ENCODE results near the gene NEK8. TPM values are rescaled to one million over a fixed set of nuclear protein-coding genes. Genes with fewer than 3 reads are reported as not detected.

Gene NEK8
- total RNA-seq, 2 donors from 2014 or later, result 5.1 to 13.2 TPM

GRCh38 chr17:28716740-28717577, 11.6 kb upstream of the NEK8 start:
- no peak for TF ChIP-seq CTCF (IDR thresholded peaks at IDR 0.05)
- no peak for TF ChIP-seq POLR2AphosphoS5 (IDR thresholded peaks at IDR 0.05)
- no peak for TF ChIP-seq POLR2A (IDR thresholded peaks at IDR 0.05)
- 4% methylated on average over 31 of the region's 63 CpGs for WGBS
- Histone ChIP-seq H3K36me3 (peaks cover 0 to 10% of the 10 kb centered on the region in 2 donors), H3K9me3 (no peaks in the 10 kb centered on the region), H3K27me3 (replicated peaks; ENCODE audit: insufficient read depth) (no peaks in the 10 kb centered on the region), H3K4me1 (replicated peaks) (peaks cover 18% of the 10 kb centered on the region), H3K27ac (peak overlapping the region; percentile 83 to 87), H3K4me3 (peak overlapping the region; percentile 42 to 43)
- intact Hi-C loops (cut with DNase I), result no loop called here
- DNase-seq (ENCODE audit: low spot score), result no peak

GRCh38 chr17:28717578-28718332, 10.8 kb upstream of the NEK8 start, which contains the start of gene RAB34:
Gene RAB34 (minus strand): TSS chr17:28717868. CDS start chr17:28717266, 602 bp downstream.
- Histone ChIP-seq H3K4me1 (replicated peaks) (peaks cover 26% of the 10 kb centered on the region), H3K27ac (peak within 1 kb of the TSS; percentile 83 to 87), H3K27me3 (replicated peaks; ENCODE audit: insufficient read depth) (no peaks in the 10 kb centered on the region), H3K36me3 (peaks cover 3 to 10% of the 10 kb centered on the region in 2 donors), H3K9me3 (no peaks in the 10 kb centered on the region), H3K4me3 (peak within 1 kb of the TSS; percentile 42 to 43)
- intact Hi-C loops (cut with DNase I), result no loop called here
- peak; percentile 51 for TF ChIP-seq POLR2AphosphoS5 (IDR thresholded peaks at IDR 0.05)
- TF ChIP-seq POLR2A (IDR thresholded peaks at IDR 0.05), result peak; percentile 58
- peak in 2 of 4 experiments; percentile 32 to 40 for TF ChIP-seq CTCF (IDR thresholded peaks at IDR 0.05)
- DNase-seq (ENCODE audit: low spot score), result peak; percentile 67
- WGBS, result 1% methylated on average over 34 of the region's 60 CpGs

GRCh38 chr17:28718333-28719020, 10.1 kb upstream of the NEK8 start:
- Histone ChIP-seq H3K4me1 (replicated peaks) (peaks cover 30% of the 10 kb centered on the region), H3K9me3 (no peaks in the 10 kb centered on the region), H3K4me3 (peak overlapping the region; percentile 42 to 43), H3K27me3 (replicated peaks; ENCODE audit: insufficient read depth) (no peaks in the 10 kb centered on the region), H3K36me3 (peaks cover 5 to 14% of the 10 kb centered on the region in 2 donors), H3K27ac (peak overlapping the region; percentile 83 to 87)
- no peak for TF ChIP-seq CTCF (IDR thresholded peaks at IDR 0.05)
- TF ChIP-seq POLR2A (IDR thresholded peaks at IDR 0.05), result no peak
- TF ChIP-seq POLR2AphosphoS5 (IDR thresholded peaks at IDR 0.05), result no peak
- 29% methylated on average over 18 of the region's 18 CpGs for WGBS
- intact Hi-C loops (cut with DNase I), result no loop called here
- DNase-seq (ENCODE audit: low spot score), result no peak

GRCh38 chr17:28719021-28719433, 9.6 kb upstream of the NEK8 start:
- WGBS, result 23% methylated on average over 18 of the region's 18 CpGs
- no peak for DNase-seq (ENCODE audit: low spot score)
- peak overlapping the region; percentile 83 to 87 for H3K27ac ChIP-seq
- peaks cover 5 to 12% of the 10 kb centered on the region in 2 donors for H3K36me3 ChIP-seq
- no peaks in the 10 kb centered on the region for H3K9me3 ChIP-seq
- no peaks in the 10 kb centered on the region for H3K27me3 ChIP-seq (replicated peaks; ENCODE audit: insufficient read depth)
- intact Hi-C loops (cut with DNase I), result no loop called here
- peaks cover 30% of the 10 kb centered on the region for H3K4me1 ChIP-seq (replicated peaks)
- H3K4me3 ChIP-seq, result peak overlapping the region; percentile 75 to 79
- TF ChIP-seq POLR2A (IDR thresholded peaks at IDR 0.05), result no peak
- no peak for TF ChIP-seq POLR2AphosphoS5 (IDR thresholded peaks at IDR 0.05)
- TF ChIP-seq CTCF (IDR thresholded peaks at IDR 0.05), result no peak

Data from prostate gland (tissue), 2 donors.